Measurements from ENCODE around the gene DUSP21. TPM values are rescaled to one million over a fixed set of nuclear protein-coding genes. Genes with fewer than 3 reads are reported as not detected.

The DUSP21 gene
- polyA plus RNA-seq, 1 of the 3 experiments (the other 2 are of a cell fraction) = not detected

GRCh38 chrX:44874420-44875184, 30.8 kb downstream of the DUSP21 start:
- H3F3A ChIP-seq (replicated peaks; ENCODE audit: insufficient read depth) = peaks cover 10% of the 10 kb centered on the region
- peaks cover 0 to 4% of the 10 kb centered on the region in 2 experiments; a peak in 3 of 4 replicates for H3K4me1 ChIP-seq (ENCODE audit: control insufficient read depth in 1 of 2, insufficient read depth in 2 of 2, low read depth in 1 of 2, low read length in 1 of 2)
- H2AFZ ChIP-seq (ENCODE audit: low read depth) = peak overlapping the region; percentile 81; the same call in 1 of the 2 replicates
- H3K27ac ChIP-seq (ENCODE audit: low read depth in 2 of 2, low read length in 1 of 2) = peak overlapping the region; percentile 90 to 94
- H4K20me1 ChIP-seq (ENCODE audit: insufficient read depth) = peaks cover 22% of the 10 kb centered on the region
- ChIA-PET POLR2A (no interaction called here), CTCF (interaction anchor here (0.6 to 1.2 kb wide), 7 partner anchors 14 to 325 kb away, joined by 3 to 5 read pairs (median 3); no protein-coding TSS in a partner anchor)
- no peaks in the 10 kb centered on the region for H3K9me2 ChIP-seq
- peak; percentile 89 for TF ChIP-seq YY1 (IDR thresholded peaks at IDR 0.05; ENCODE audit: low read depth)
- TF ChIP-seq FOSL2 (IDR thresholded peaks at IDR 0.05; ENCODE audit: borderline replicate concordance, low read depth) = no peak
- no peak for TF ChIP-seq ZBTB33 (IDR thresholded peaks at IDR 0.05; ENCODE audit: borderline replicate concordance, low read depth)
- TF ChIP-seq MAX (IDR thresholded peaks at IDR 0.05; ENCODE audit: low read depth) = no peak
- H3K4me3 ChIP-seq (ENCODE audit: low read depth in 2 of 2, low read length in 1 of 2) = peak overlapping the region; percentile 87 to 92
- H3K4me2 ChIP-seq = peak overlapping the region; percentile 84
- H3K9ac ChIP-seq = peak overlapping the region; percentile 96
- no peaks in the 10 kb centered on the region for H3K9me3 ChIP-seq
- WGBS (ENCODE audit: low lambda C conversion rate) = 5% methylated on average over 14 of the region's 14 CpGs
- no peaks in the 10 kb centered on the region for H3K27me3 ChIP-seq (ENCODE audit: insufficient read depth)
- H3K36me3 ChIP-seq (replicated peaks in 1 of 2; ENCODE audit: control insufficient read depth in 1 of 2, insufficient read depth in 2 of 2, low read length in 1 of 2) = peaks cover 3 to 4% of the 10 kb centered on the region in 2 experiments
- DNase-seq = peak; percentile 77
- peaks cover 81% of the 10 kb centered on the region for H3K79me2 ChIP-seq (ENCODE audit: insufficient read depth)

- peak overlapping the region; percentile 90 to 94; a peak in 3 of 4 replicates for H3K27ac ChIP-seq (ENCODE audit: low read depth in 2 of 2, low read length in 1 of 2)
- POLR2A ChIA-PET = no interaction called here
- 41% methylated on average over 5 of the region's 5 CpGs for WGBS (ENCODE audit: low lambda C conversion rate)
These were observed 31.3 kb downstream of the DUSP21 start for GRCh38 chrX:44875185-44875489.

More at GRCh38 chrX:44875185-44875489, 31.3 kb downstream of the DUSP21 start:
- H3F3A ChIP-seq (replicated peaks; ENCODE audit: insufficient read depth) = peaks cover 10% of the 10 kb centered on the region
- no peaks in the 10 kb centered on the region for H3K9me2 ChIP-seq
- H3K79me2 ChIP-seq (ENCODE audit: insufficient read depth) = peaks cover 87% of the 10 kb centered on the region
- peaks cover 3 to 4% of the 10 kb centered on the region in 2 experiments for H3K36me3 ChIP-seq (replicated peaks in 1 of 2; ENCODE audit: control insufficient read depth in 1 of 2, insufficient read depth in 2 of 2, low read length in 1 of 2)
- peaks cover 0 to 4% of the 10 kb centered on the region in 2 experiments; a peak in 3 of 4 replicates for H3K4me1 ChIP-seq (ENCODE audit: control insufficient read depth in 1 of 2, insufficient read depth in 2 of 2, low read depth in 1 of 2, low read length in 1 of 2)
- TF ChIP-seq RAD21 (IDR thresholded peaks at IDR 0.05; ENCODE audit: low read length) (no peak), GABPA (IDR thresholded peaks at IDR 0.05; ENCODE audit: low read depth) (no peak), MAX (IDR thresholded peaks at IDR 0.05; ENCODE audit: low read depth) (no peak), NRF1 (IDR thresholded peaks at IDR 0.05; ENCODE audit: low read depth, low read length) (no peak), USF1 (IDR thresholded peaks at IDR 0.05; ENCODE audit: borderline replicate concordance, low read depth) (no peak)
- H3K27me3 ChIP-seq (ENCODE audit: insufficient read depth) = no peaks in the 10 kb centered on the region
- no peak overlapping the region for H2AFZ ChIP-seq (ENCODE audit: low read depth)
- H3K9me3 ChIP-seq = no peaks in the 10 kb centered on the region
- H4K20me1 ChIP-seq (ENCODE audit: insufficient read depth) = peaks cover 27% of the 10 kb centered on the region
- H3K9ac ChIP-seq = peak overlapping the region; percentile 96; the same call in 1 of the 2 replicates
- H3K4me3 ChIP-seq (ENCODE audit: low read depth in 2 of 2, low read length in 1 of 2) = peak overlapping the region; percentile 87 to 92
- CTCF ChIA-PET = interaction anchor here (0.6 to 1.2 kb wide), 2 partner anchors 14 to 195 kb away, joined by 3 to 5 read pairs; no protein-coding TSS in a partner anchor
- H3K4me2 ChIP-seq = peak overlapping the region; percentile 84
- DNase-seq = no peak

All from SK-N-SH (cell line).